HepG2 (cell line): ENCODE measurements around the gene IQCC.
A peak's percentile ranks its signal among the peaks of the same experiment; 100 is the strongest.

ENCODE experiments used
- CTCF ChIP-seq: sonication (generic); formaldehyde crosslinking; IDR thresholded peaks from 2 replicates; pipeline ENCODE4 v1.5.0; 2020; ENCODE audit warnings: mild to moderate bottlenecking, missing genetic modification reagents, moderate library complexity
- EZH2 ChIP-seq: conservative IDR thresholded peaks from 2 replicates; pipeline ENCODE4 v1.6.1; 2012; ENCODE audit warnings: mild to moderate bottlenecking, low read depth, low read length, moderate library complexity
- KDM6A ChIP-seq: IDR thresholded peaks from 2 replicates; pipeline ENCODE4 v1.6.1; 2016; ENCODE audit warnings: low read depth
- NFIC ChIP-seq: IDR thresholded peaks from 2 replicates; pipeline ENCODE4 v1.6.1; 2012; ENCODE audit warnings: mild to moderate bottlenecking, low read length, inconsistent platforms
- POLR2A ChIP-seq, 2 experiments: IDR thresholded peaks; 2 replicates each; pipeline ENCODE4 v1.6.1; 2011; ENCODE audit warnings: low read depth in 2 of 2, low read length in 2 of 2, mild to moderate bottlenecking in 1 of 2, moderate library complexity in 1 of 2; ENCODE audit not compliant: insufficient read depth in 1 of 2
- RXRA ChIP-seq: sonication (generic); formaldehyde crosslinking; IDR thresholded peaks from 2 replicates; pipeline ENCODE4 v1.5.1; 2020; ENCODE audit warnings: missing genetic modification reagents
- ZFX ChIP-seq: sonication (generic); formaldehyde crosslinking; IDR thresholded peaks from 2 replicates; pipeline ENCODE4 v1.4.0; 2020; ENCODE audit warnings: mild to moderate bottlenecking, low read depth, missing genetic modification reagents, moderate library complexity
- ZNF292 ChIP-seq: sonication (generic); formaldehyde crosslinking; IDR thresholded peaks from 2 replicates; pipeline ENCODE4 v1.8.1; 2022; ENCODE audit warnings: mild to moderate bottlenecking, low read depth, missing genetic modification reagents, borderline replicate concordance
- TF ChIP-seq, protein P1 (sequence below), 2 experiments: sonication (generic) in 1 of 2; formaldehyde crosslinking in 1 of 2; IDR thresholded peaks; 2 replicates each; pipeline versions ENCODE4 v1.5.1 to v1.6.1; 2011 to 2020; ENCODE audit warnings: borderline replicate concordance in 1 of 2, low read depth in 1 of 2, low read length in 1 of 2, mild to moderate bottlenecking in 1 of 2, missing genetic modification reagents in 1 of 2, moderate library complexity in 1 of 2

DNA sequence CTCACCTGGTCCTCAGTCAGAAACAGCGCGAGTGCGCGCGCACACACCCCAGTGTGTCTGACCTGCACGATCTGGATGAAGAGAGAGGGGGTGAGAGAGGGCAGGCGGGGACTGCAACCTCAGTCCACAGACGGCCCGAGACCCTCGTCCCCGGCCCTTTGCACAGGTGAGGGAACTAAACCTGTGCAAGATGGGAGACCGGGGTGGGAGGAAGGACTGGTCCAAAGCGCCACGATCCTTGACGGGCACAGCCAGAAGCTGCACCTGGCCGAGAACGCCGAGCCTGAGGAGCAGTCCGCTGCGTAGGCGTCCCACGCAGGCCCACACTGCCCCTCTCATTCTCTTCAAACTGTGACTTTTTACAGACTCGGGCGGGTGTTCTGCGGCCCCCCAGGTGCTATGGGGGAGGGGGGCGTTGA is 519 bp upstream of the IQCC start:
- TF ChIP-seq ZFX (CRISPR knock-in tag), result no peak
- TF ChIP-seq NFIC, result no peak
- TF ChIP-seq, protein P1, sequence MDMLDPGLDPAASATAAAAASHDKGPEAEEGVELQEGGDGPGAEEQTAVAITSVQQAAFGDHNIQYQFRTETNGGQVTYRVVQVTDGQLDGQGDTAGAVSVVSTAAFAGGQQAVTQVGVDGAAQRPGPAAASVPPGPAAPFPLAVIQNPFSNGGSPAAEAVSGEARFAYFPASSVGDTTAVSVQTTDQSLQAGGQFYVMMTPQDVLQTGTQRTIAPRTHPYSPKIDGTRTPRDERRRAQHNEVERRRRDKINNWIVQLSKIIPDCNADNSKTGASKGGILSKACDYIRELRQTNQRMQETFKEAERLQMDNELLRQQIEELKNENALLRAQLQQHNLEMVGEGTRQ (IDR thresholded peaks at IDR 0.05; ENCODE audit: low read depth, low read length), result no peak
- TF ChIP-seq, protein P1 (CRISPR knock-in tag; IDR thresholded peaks at IDR 0.05; ENCODE audit: borderline replicate concordance), result no peak
- no peak for TF ChIP-seq POLR2A (IDR thresholded peaks at IDR 0.05; ENCODE audit: insufficient read depth in 1 of 2, low read depth in 2 of 2, low read length in 2 of 2)
- no peak for TF ChIP-seq EZH2
- no peak for TF ChIP-seq KDM6A (CRISPR knock-in tag)
- TF ChIP-seq RXRA (CRISPR knock-in tag), result 0 out of 2 replicates have a peak, but pooled peaks have one; percentile 13
- no peak for TF ChIP-seq ZNF292 (CRISPR knock-in tag)
- no peak for TF ChIP-seq CTCF (CRISPR knock-in tag)
